Measurements from ENCODE around the gene STAT1.

STAT1 gene

GRCh38 chr2:190993292-190993643, 20.7 kb downstream of the STAT1 start:
- ChIA-PET POLR2A (no interaction called here), CTCF (interaction anchor here (0.7 kb wide), 1 partner anchor 35 kb away, joined by 3 read pairs; no protein-coding TSS in a partner anchor)
- Histone ChIP-seq H3K4me3 (ENCODE audit: low read depth, low read length) (no peak overlapping the region), H3K4me1 (ENCODE audit: control insufficient read depth, insufficient read depth, low read length) (no peaks in the 10 kb centered on the region), H3K27ac (ENCODE audit: extremely low read depth, low read depth, low read length) (no peak overlapping the region), H3K9me3 (ENCODE audit: control insufficient read depth, insufficient read depth, low read depth, low read length) (no peaks in the 10 kb centered on the region), H3K36me3 (ENCODE audit: control insufficient read depth in 2 of 2, insufficient read depth in 1 of 2, low read length in 2 of 2) (peaks cover 18 to 96% of the 10 kb centered on the region in 2 experiments)
- TF ChIP-seq ZNF704 (tag by site-specific recombination; IDR thresholded peaks at IDR 0.05) (no peak), PATZ1 (tag by site-specific recombination; IDR thresholded peaks at IDR 0.05) (no peak), ZNF324 (tag by site-specific recombination; IDR thresholded peaks at IDR 0.05) (no peak), GLI2 (tag by site-specific recombination; IDR thresholded peaks at IDR 0.05; ENCODE audit: borderline replicate concordance, low read depth) (no peak), ZNF660 (tag by site-specific recombination; IDR thresholded peaks at IDR 0.05) (no peak), TCF7L2 (IDR thresholded peaks at IDR 0.05; ENCODE audit: borderline replicate concordance, low read depth, low read length) (no peak), ZBTB21 (tag by site-specific recombination; IDR thresholded peaks at IDR 0.05) (no peak)

GRCh38 chr2:190990132-190990531, 23.8 kb downstream of the STAT1 start:
- Histone ChIP-seq H3K4me1 (ENCODE audit: control insufficient read depth, insufficient read depth, low read length) (no peaks in the 10 kb centered on the region), H3K27ac (ENCODE audit: extremely low read depth, low read depth, low read length) (no peak overlapping the region), H3K4me3 (ENCODE audit: low read depth, low read length) (no peak overlapping the region), H3K36me3 (ENCODE audit: control insufficient read depth in 2 of 2, insufficient read depth in 1 of 2, low read length in 2 of 2) (peaks cover 14 to 93% of the 10 kb centered on the region in 2 experiments; a peak in 2 of 3 replicates), H3K9me3 (ENCODE audit: control insufficient read depth, insufficient read depth, low read depth, low read length) (no peaks in the 10 kb centered on the region)
- ChIA-PET POLR2A (no interaction called here), CTCF (no interaction called here)
- TF ChIP-seq ZIC2 (tag by site-specific recombination; IDR thresholded peaks at IDR 0.05) (no peak), ZSCAN30 (tag by site-specific recombination; IDR thresholded peaks at IDR 0.05) (no peak), AEBP2 (tag by site-specific recombination; IDR thresholded peaks at IDR 0.05; ENCODE audit: borderline replicate concordance) (no peak), ZNF37A (tag by site-specific recombination; IDR thresholded peaks at IDR 0.05) (no peak), ZSCAN4 (tag by site-specific recombination; IDR thresholded peaks at IDR 0.05) (no peak), YY2 (tag by site-specific recombination; IDR thresholded peaks at IDR 0.05) (no peak)

GRCh38 chr2:190988910-190989309, 25.1 kb downstream of the STAT1 start:
- Histone ChIP-seq H3K27ac (ENCODE audit: extremely low read depth, low read depth, low read length) (no peak overlapping the region), H3K4me1 (ENCODE audit: control insufficient read depth, insufficient read depth, low read length) (no peaks in the 10 kb centered on the region), H3K9me3 (ENCODE audit: control insufficient read depth, insufficient read depth, low read depth, low read length) (no peaks in the 10 kb centered on the region), H3K4me3 (ENCODE audit: low read depth, low read length) (no peak overlapping the region), H3K36me3 (ENCODE audit: control insufficient read depth in 2 of 2, insufficient read depth in 1 of 2, low read length in 2 of 2) (peaks cover 10 to 94% of the 10 kb centered on the region in 2 experiments)
- CTCF ChIA-PET, result interaction anchor here (0.9 kb wide), 1 partner anchor 38 kb away, joined by 3 read pairs; no protein-coding TSS in a partner anchor
- TF ChIP-seq ZNF837 (tag by site-specific recombination; IDR thresholded peaks at IDR 0.05) (no peak), ZNF132 (tag by site-specific recombination; IDR thresholded peaks at IDR 0.05; ENCODE audit: borderline replicate concordance) (no peak), AEBP2 (tag by site-specific recombination; IDR thresholded peaks at IDR 0.05; ENCODE audit: borderline replicate concordance) (no peak), OSR2 (tag by site-specific recombination; IDR thresholded peaks at IDR 0.05) (no peak), ZNF580 (tag by site-specific recombination; IDR thresholded peaks at IDR 0.05) (no peak), ZNF2 (tag by site-specific recombination; IDR thresholded peaks at IDR 0.05) (no peak), SP3 (tag by site-specific recombination; IDR thresholded peaks at IDR 0.05) (no peak), ZNF529 (tag by site-specific recombination; IDR thresholded peaks at IDR 0.05; ENCODE audit: insufficient replicate concordance) (no peak), ZNF558 (tag by site-specific recombination; IDR thresholded peaks at IDR 0.05) (no peak), ZNF146 (tag by site-specific recombination; IDR thresholded peaks at IDR 0.05) (no peak), ZNF548 (tag by site-specific recombination; IDR thresholded peaks at IDR 0.05) (no peak), ZNF654 (tag by site-specific recombination; IDR thresholded peaks at IDR 0.05; ENCODE audit: low read depth) (no peak), ZNF747 (tag by site-specific recombination; IDR thresholded peaks at IDR 0.05) (no peak), ZBTB21 (tag by site-specific recombination; IDR thresholded peaks at IDR 0.05) (no peak)
- POLR2A ChIA-PET, result no interaction called here

Data from HEK293 (cell line).